Measurements from ENCODE around the gene MRAS. TPM values are rescaled to one million over a fixed set of nuclear protein-coding genes. Genes with fewer than 3 reads are reported as not detected.

The MRAS gene
- total RNA-seq, 6 experiments from 2014 or later, result 2.5 to 7.9 (median 6.9) TPM

GRCh38 chr3:138334608-138335007, 13.8 kb upstream of the MRAS start:
- H3K36me3 ChIP-seq, result no peaks in the 10 kb centered on the region
- H3K4me1 ChIP-seq, result no peaks in the 10 kb centered on the region
- H3K9me3 ChIP-seq, result no peaks in the 10 kb centered on the region
- 81% methylated on average over 4 of the region's 4 CpGs for WGBS (ENCODE audit: insufficient coverage, low coverage, low lambda C conversion rate, missing lambda C conversion rate)
- no peak overlapping the region for H3K4me3 ChIP-seq
- no peak overlapping the region for H3K27ac ChIP-seq
- DNase-seq (no peak), ATAC-seq (no peak)
- no peaks in the 10 kb centered on the region for H3K27me3 ChIP-seq
- intact Hi-C loops (cut with DNase I), result loop anchor here (10.0 kb wide), 2 partner anchors 80 to 90 kb away; no protein-coding TSS in a partner anchor
- TF ChIP-seq CTCF (IDR thresholded peaks at IDR 0.05) (no peak), POLR2A (IDR thresholded peaks at IDR 0.05) (no peak)

GRCh38 chr3:138336454-138336999, 11.9 kb upstream of the MRAS start:
- 90% methylated on average over 3 of the region's 4 CpGs for WGBS (ENCODE audit: insufficient coverage, low coverage, low lambda C conversion rate, missing lambda C conversion rate)
- TF ChIP-seq CTCF (IDR thresholded peaks at IDR 0.05), result no peak
- no peak for TF ChIP-seq POLR2A (IDR thresholded peaks at IDR 0.05)
- Histone ChIP-seq H3K4me3 (no peak overlapping the region), H3K27ac (no peak overlapping the region), H3K27me3 (no peaks in the 10 kb centered on the region), H3K36me3 (no peaks in the 10 kb centered on the region), H3K4me1 (no peaks in the 10 kb centered on the region), H3K9me3 (no peaks in the 10 kb centered on the region)
- intact Hi-C loops (cut with DNase I), result loop anchor here (10.0 kb wide), 2 partner anchors 78 to 88 kb away; no protein-coding TSS in a partner anchor
- DNase-seq, result no peak
- no peak for ATAC-seq

GRCh38 chr3:138338244-138338643, 10.1 kb upstream of the MRAS start:
- intact Hi-C loops (cut with DNase I), result loop anchor here (10.0 kb wide), 2 partner anchors 77 to 87 kb away; no protein-coding TSS in a partner anchor
- WGBS (ENCODE audit: insufficient coverage, low coverage, low lambda C conversion rate, missing lambda C conversion rate), result 53% methylated on average over 5 of the region's 5 CpGs

GRCh38 chr3:138338811-138339210, 9.6 kb upstream of the MRAS start:
- H3K27ac ChIP-seq, result no peak overlapping the region
- ATAC-seq (no peak), DNase-seq (no peak)
- no peaks in the 10 kb centered on the region for H3K36me3 ChIP-seq
- no peaks in the 10 kb centered on the region for H3K27me3 ChIP-seq
- WGBS (ENCODE audit: insufficient coverage, low coverage, low lambda C conversion rate, missing lambda C conversion rate), result no CpG with 5 or more reads among the region's 5 CpGs
- intact Hi-C loops (cut with DNase I), result loop anchor here (10.0 kb wide), 2 partner anchors 76 to 86 kb away; no protein-coding TSS in a partner anchor
- TF ChIP-seq POLR2A (IDR thresholded peaks at IDR 0.05), result no peak
- no peaks in the 10 kb centered on the region for H3K4me1 ChIP-seq
- H3K4me3 ChIP-seq, result no peak overlapping the region
- H3K9me3 ChIP-seq, result no peaks in the 10 kb centered on the region

More at GRCh38 chr3:138338244-138338643, 10.1 kb upstream of the MRAS start:
- Histone ChIP-seq H3K4me1 (no peaks in the 10 kb centered on the region), H3K36me3 (no peaks in the 10 kb centered on the region), H3K4me3 (no peak overlapping the region), H3K27me3 (no peaks in the 10 kb centered on the region), H3K27ac (no peak overlapping the region), H3K9me3 (no peaks in the 10 kb centered on the region)
- TF ChIP-seq CTCF (IDR thresholded peaks at IDR 0.05) (no peak), POLR2A (IDR thresholded peaks at IDR 0.05) (no peak)
- DNase-seq (no peak), ATAC-seq (no peak)

GRCh38 chr3:138340511-138340910, 7.9 kb upstream of the MRAS start:
- Histone ChIP-seq H3K27ac (no peak overlapping the region), H3K9me3 (no peaks in the 10 kb centered on the region), H3K36me3 (no peaks in the 10 kb centered on the region), H3K27me3 (no peaks in the 10 kb centered on the region), H3K4me3 (no peak overlapping the region), H3K4me1 (peaks cover 0 to 10% (median 0%) of the 10 kb centered on the region in 4 donors)
- no peak for TF ChIP-seq POLR2A (IDR thresholded peaks at IDR 0.05)
- TF ChIP-seq CTCF (IDR thresholded peaks at IDR 0.05), result no peak
- DNase-seq (no peak), ATAC-seq (no peak)
- WGBS (ENCODE audit: insufficient coverage, low coverage, low lambda C conversion rate, missing lambda C conversion rate), result 86% methylated on average over 2 of the region's 5 CpGs
- intact Hi-C loops (cut with DNase I), result no loop called here
